ENCODE measurements around the gene TTLL11. TPM values are rescaled to one million over a fixed set of nuclear protein-coding genes. Genes with fewer than 3 reads are reported as not detected.

TTLL11 gene
- total and polyA plus RNA-seq, 2 experiments from 2014 or later = 0.57 to 1.4 TPM

DNA sequence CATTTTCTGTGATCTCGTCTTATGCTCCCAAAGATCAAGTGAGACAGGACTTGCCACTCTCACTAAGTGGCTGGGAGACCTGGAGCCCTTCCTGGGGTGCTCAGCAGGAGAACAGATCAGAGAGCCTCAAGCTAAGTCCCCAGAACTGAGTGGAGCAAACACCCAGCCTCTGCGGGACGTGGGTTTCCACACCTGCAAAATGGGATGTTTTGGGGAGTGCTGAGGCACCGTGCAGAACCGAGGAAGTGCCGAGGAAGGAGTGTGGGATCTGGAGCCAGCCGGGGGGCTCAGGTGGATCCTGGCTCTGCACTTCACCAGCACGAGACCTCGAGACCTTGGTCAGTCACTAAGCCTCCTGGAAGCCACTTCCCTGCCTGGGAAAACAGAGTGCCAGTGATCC is 275.6 kb downstream of the TTLL11 start:
- Mint-ChIP-seq H3K27me3 (ENCODE audit: insufficient read depth, low read depth, poor library complexity) (peaks cover 36% of the 10 kb centered on the region), H3K36me3 (ENCODE audit: low read depth) (no peaks in the 10 kb centered on the region), H3K9me3 (no peaks in the 10 kb centered on the region), H3K27ac (no peak overlapping the region), H3K4me1 (peaks cover 68% of the 10 kb centered on the region), H3K4me3 (no peak overlapping the region)
- Histone ChIP-seq H4K20me1 (replicated peaks; ENCODE audit: insufficient read depth) (no peaks in the 10 kb centered on the region), H3K4me2 (no peak overlapping the region), H3K36me3 (ENCODE audit: insufficient read depth) (no peaks in the 10 kb centered on the region), H3F3A (replicated peaks; ENCODE audit: low read depth) (0 out of 2 replicates have a peak, but pooled peaks cover 16% of the 10 kb centered on the region), H3K4me3 (no peak overlapping the region), H2AFZ (peak overlapping the region; percentile 32; the same call in 1 of the 2 replicates), H3K4me1 (ENCODE audit: insufficient read depth) (peaks cover 24% of the 10 kb centered on the region), H3K27ac (ENCODE audit: low read depth) (no peak overlapping the region), H3K79me2 (replicated peaks; ENCODE audit: insufficient read depth) (no peaks in the 10 kb centered on the region), H3K9me2 (ENCODE audit: insufficient read depth) (no peaks in the 10 kb centered on the region), H3K27me3 (ENCODE audit: insufficient read depth) (no peaks in the 10 kb centered on the region; the same call in 1 of the 2 replicates)
- ATAC-seq (no peak), DNase-seq (ENCODE audit: low spot score) (no peak)
- TF ChIP-seq, protein P1, sequence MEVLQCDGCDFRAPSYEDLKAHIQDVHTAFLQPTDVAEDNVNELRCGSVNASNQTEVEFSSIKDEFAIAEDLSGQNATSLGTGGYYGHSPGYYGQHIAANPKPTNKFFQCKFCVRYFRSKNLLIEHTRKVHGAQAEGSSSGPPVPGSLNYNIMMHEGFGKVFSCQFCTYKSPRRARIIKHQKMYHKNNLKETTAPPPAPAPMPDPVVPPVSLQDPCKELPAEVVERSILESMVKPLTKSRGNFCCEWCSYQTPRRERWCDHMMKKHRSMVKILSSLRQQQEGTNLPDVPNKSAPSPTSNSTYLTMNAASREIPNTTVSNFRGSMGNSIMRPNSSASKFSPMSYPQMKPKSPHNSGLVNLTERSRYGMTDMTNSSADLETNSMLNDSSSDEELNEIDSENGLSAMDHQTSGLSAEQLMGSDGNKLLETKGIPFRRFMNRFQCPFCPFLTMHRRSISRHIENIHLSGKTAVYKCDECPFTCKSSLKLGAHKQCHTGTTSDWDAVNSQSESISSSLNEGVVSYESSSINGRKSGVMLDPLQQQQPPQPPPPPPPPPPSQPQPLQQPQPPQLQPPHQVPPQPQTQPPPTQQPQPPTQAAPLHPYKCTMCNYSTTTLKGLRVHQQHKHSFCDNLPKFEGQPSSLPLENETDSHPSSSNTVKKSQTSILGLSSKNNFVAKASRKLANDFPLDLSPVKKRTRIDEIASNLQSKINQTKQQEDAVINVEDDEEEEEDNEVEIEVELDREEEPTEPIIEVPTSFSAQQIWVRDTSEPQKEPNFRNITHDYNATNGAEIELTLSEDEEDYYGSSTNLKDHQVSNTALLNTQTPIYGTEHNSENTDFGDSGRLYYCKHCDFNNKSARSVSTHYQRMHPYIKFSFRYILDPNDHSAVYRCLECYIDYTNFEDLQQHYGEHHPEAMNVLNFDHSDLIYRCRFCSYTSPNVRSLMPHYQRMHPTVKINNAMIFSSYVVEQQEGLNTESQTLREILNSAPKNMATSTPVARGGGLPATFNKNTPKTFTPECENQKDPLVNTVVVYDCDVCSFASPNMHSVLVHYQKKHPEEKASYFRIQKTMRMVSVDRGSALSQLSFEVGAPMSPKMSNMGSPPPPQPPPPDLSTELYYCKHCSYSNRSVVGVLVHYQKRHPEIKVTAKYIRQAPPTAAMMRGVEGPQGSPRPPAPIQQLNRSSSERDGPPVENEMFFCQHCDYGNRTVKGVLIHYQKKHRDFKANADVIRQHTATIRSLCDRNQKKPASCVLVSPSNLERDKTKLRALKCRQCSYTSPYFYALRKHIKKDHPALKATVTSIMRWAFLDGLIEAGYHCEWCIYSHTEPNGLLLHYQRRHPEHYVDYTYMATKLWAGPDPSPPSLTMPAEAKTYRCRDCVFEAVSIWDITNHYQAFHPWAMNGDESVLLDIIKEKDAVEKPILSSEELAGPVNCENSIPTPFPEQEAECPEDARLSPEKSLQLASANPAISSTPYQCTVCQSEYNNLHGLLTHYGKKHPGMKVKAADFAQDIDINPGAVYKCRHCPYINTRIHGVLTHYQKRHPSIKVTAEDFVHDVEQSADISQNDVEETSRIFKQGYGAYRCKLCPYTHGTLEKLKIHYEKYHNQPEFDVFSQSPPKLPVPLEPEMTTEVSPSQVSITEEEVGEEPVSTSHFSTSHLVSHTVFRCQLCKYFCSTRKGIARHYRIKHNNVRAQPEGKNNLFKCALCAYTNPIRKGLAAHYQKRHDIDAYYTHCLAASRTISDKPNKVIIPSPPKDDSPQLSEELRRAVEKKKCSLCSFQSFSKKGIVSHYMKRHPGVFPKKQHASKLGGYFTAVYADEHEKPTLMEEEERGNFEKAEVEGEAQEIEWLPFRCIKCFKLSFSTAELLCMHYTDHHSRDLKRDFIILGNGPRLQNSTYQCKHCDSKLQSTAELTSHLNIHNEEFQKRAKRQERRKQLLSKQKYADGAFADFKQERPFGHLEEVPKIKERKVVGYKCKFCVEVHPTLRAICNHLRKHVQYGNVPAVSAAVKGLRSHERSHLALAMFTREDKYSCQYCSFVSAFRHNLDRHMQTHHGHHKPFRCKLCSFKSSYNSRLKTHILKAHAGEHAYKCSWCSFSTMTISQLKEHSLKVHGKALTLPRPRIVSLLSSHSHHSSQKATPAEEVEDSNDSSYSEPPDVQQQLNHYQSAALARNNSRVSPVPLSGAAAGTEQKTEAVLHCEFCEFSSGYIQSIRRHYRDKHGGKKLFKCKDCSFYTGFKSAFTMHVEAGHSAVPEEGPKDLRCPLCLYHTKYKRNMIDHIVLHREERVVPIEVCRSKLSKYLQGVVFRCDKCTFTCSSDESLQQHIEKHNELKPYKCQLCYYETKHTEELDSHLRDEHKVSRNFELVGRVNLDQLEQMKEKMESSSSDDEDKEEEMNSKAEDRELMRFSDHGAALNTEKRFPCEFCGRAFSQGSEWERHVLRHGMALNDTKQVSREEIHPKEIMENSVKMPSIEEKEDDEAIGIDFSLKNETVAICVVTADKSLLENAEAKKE (CRISPR knock-in tag; IDR thresholded peaks at IDR 0.05) = no peak
- no peak for TF ChIP-seq ZNF331 (CRISPR knock-in tag; IDR thresholded peaks at IDR 0.05; ENCODE audit: low read depth)
- TF ChIP-seq, protein P2, sequence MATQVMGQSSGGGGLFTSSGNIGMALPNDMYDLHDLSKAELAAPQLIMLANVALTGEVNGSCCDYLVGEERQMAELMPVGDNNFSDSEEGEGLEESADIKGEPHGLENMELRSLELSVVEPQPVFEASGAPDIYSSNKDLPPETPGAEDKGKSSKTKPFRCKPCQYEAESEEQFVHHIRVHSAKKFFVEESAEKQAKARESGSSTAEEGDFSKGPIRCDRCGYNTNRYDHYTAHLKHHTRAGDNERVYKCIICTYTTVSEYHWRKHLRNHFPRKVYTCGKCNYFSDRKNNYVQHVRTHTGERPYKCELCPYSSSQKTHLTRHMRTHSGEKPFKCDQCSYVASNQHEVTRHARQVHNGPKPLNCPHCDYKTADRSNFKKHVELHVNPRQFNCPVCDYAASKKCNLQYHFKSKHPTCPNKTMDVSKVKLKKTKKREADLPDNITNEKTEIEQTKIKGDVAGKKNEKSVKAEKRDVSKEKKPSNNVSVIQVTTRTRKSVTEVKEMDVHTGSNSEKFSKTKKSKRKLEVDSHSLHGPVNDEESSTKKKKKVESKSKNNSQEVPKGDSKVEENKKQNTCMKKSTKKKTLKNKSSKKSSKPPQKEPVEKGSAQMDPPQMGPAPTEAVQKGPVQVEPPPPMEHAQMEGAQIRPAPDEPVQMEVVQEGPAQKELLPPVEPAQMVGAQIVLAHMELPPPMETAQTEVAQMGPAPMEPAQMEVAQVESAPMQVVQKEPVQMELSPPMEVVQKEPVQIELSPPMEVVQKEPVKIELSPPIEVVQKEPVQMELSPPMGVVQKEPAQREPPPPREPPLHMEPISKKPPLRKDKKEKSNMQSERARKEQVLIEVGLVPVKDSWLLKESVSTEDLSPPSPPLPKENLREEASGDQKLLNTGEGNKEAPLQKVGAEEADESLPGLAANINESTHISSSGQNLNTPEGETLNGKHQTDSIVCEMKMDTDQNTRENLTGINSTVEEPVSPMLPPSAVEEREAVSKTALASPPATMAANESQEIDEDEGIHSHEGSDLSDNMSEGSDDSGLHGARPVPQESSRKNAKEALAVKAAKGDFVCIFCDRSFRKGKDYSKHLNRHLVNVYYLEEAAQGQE (IDR thresholded peaks at IDR 0.05; ENCODE audit: unreplicated experiment) = no peak
- TF ChIP-seq, protein P3, sequence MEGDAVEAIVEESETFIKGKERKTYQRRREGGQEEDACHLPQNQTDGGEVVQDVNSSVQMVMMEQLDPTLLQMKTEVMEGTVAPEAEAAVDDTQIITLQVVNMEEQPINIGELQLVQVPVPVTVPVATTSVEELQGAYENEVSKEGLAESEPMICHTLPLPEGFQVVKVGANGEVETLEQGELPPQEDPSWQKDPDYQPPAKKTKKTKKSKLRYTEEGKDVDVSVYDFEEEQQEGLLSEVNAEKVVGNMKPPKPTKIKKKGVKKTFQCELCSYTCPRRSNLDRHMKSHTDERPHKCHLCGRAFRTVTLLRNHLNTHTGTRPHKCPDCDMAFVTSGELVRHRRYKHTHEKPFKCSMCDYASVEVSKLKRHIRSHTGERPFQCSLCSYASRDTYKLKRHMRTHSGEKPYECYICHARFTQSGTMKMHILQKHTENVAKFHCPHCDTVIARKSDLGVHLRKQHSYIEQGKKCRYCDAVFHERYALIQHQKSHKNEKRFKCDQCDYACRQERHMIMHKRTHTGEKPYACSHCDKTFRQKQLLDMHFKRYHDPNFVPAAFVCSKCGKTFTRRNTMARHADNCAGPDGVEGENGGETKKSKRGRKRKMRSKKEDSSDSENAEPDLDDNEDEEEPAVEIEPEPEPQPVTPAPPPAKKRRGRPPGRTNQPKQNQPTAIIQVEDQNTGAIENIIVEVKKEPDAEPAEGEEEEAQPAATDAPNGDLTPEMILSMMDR (conservative IDR thresholded peaks at IDR 0.05; ENCODE audit: low read depth in 2 of 2) = no peak
- no peak for TF ChIP-seq ZNF114 (CRISPR knock-in tag; IDR thresholded peaks at IDR 0.05)
